HL-60 (cell line): Measurements from ENCODE around the gene AGBL2.
A peak's percentile ranks its signal among the peaks of the same experiment; 100 is the strongest.

Source experiments
- DNase-seq, 2 experiments: peaks; one replicate each; pipeline ENCODE4 v3.0.0-alpha.2; 2010 to 2020; ENCODE audit warnings: low read depth in 1 of 2, low spot score in 1 of 2
- H3K27ac ChIP-seq: fragments of 250-450 bp; sonication (Bioruptor Pico); replicated peaks from 2 replicates; pipeline ENCODE4 v1.5.1; 2020; ENCODE audit warnings: mild to moderate bottlenecking, moderate library complexity
- H3K27me3 ChIP-seq: fragments of 250-450 bp; sonication (Bioruptor Pico); 2 replicates; pipeline ENCODE4 v1.5.1; 2021; ENCODE audit warnings: mild to moderate bottlenecking, moderate library complexity; ENCODE audit not compliant: insufficient read depth, poor library complexity, severe bottlenecking
- H3K4me3 ChIP-seq: replicated peaks from 2 replicates; pipeline ENCODE4 v1.5.1; 2011; ENCODE audit warnings: mild to moderate bottlenecking, control low read depth, low read length; ENCODE audit not compliant: insufficient read depth
- GABPA ChIP-seq: IDR thresholded peaks from 2 replicates; pipeline ENCODE4 v1.6.1; 2012; ENCODE audit warnings: low read depth
- POLR2AphosphoS5 ChIP-seq: IDR thresholded peaks from 2 replicates; pipeline ENCODE4 v1.6.1; 2012; ENCODE audit warnings: low read depth
- SPI1 ChIP-seq: IDR thresholded peaks from 2 replicates; pipeline ENCODE4 v1.6.1; 2012; ENCODE audit warnings: low read depth, mild to moderate bottlenecking, borderline replicate concordance
- TF ChIP-seq, protein P1 (sequence below): IDR thresholded peaks from 2 replicates; pipeline ENCODE4 v1.6.1; 2012; ENCODE audit warnings: low read depth; ENCODE audit not compliant: insufficient replicate concordance
- TF ChIP-seq, protein P2 (sequence below): IDR thresholded peaks from one replicate; pipeline ENCODE4 v1.5.1; 2011; ENCODE audit warnings: low read length, control low read depth, inconsistent platforms; ENCODE audit not compliant: insufficient read depth

AGBL2 gene

DNA sequence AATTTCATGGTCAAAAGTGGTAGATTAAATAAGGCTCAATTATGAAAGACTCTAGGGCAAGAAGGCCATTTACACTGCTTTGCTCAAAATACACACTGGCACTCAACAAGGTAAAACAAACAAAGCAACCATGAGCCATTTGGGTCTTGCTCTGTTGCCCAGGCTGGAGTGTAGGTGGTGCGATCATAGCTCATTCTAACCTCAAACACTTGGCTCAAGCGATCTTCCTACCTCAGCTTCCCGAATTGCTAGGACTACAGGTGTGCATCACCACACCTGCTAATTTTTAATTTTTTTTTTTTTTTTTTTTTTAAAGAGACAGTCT is 10.9 kb upstream of the AGBL2 start:
- H3K27me3 ChIP-seq, result no peaks in the 10 kb centered on the region
- TF ChIP-seq, protein P1, sequence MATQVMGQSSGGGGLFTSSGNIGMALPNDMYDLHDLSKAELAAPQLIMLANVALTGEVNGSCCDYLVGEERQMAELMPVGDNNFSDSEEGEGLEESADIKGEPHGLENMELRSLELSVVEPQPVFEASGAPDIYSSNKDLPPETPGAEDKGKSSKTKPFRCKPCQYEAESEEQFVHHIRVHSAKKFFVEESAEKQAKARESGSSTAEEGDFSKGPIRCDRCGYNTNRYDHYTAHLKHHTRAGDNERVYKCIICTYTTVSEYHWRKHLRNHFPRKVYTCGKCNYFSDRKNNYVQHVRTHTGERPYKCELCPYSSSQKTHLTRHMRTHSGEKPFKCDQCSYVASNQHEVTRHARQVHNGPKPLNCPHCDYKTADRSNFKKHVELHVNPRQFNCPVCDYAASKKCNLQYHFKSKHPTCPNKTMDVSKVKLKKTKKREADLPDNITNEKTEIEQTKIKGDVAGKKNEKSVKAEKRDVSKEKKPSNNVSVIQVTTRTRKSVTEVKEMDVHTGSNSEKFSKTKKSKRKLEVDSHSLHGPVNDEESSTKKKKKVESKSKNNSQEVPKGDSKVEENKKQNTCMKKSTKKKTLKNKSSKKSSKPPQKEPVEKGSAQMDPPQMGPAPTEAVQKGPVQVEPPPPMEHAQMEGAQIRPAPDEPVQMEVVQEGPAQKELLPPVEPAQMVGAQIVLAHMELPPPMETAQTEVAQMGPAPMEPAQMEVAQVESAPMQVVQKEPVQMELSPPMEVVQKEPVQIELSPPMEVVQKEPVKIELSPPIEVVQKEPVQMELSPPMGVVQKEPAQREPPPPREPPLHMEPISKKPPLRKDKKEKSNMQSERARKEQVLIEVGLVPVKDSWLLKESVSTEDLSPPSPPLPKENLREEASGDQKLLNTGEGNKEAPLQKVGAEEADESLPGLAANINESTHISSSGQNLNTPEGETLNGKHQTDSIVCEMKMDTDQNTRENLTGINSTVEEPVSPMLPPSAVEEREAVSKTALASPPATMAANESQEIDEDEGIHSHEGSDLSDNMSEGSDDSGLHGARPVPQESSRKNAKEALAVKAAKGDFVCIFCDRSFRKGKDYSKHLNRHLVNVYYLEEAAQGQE, result no peak
- TF ChIP-seq GABPA, result no peak
- TF ChIP-seq, protein P2, sequence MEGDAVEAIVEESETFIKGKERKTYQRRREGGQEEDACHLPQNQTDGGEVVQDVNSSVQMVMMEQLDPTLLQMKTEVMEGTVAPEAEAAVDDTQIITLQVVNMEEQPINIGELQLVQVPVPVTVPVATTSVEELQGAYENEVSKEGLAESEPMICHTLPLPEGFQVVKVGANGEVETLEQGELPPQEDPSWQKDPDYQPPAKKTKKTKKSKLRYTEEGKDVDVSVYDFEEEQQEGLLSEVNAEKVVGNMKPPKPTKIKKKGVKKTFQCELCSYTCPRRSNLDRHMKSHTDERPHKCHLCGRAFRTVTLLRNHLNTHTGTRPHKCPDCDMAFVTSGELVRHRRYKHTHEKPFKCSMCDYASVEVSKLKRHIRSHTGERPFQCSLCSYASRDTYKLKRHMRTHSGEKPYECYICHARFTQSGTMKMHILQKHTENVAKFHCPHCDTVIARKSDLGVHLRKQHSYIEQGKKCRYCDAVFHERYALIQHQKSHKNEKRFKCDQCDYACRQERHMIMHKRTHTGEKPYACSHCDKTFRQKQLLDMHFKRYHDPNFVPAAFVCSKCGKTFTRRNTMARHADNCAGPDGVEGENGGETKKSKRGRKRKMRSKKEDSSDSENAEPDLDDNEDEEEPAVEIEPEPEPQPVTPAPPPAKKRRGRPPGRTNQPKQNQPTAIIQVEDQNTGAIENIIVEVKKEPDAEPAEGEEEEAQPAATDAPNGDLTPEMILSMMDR, result no peak
- no peak for TF ChIP-seq POLR2AphosphoS5
- TF ChIP-seq SPI1, result no peak
- H3K4me3 ChIP-seq, result no peak overlapping the region
- DNase-seq, result no peak
- H3K27ac ChIP-seq, result no peak overlapping the region

DNA sequence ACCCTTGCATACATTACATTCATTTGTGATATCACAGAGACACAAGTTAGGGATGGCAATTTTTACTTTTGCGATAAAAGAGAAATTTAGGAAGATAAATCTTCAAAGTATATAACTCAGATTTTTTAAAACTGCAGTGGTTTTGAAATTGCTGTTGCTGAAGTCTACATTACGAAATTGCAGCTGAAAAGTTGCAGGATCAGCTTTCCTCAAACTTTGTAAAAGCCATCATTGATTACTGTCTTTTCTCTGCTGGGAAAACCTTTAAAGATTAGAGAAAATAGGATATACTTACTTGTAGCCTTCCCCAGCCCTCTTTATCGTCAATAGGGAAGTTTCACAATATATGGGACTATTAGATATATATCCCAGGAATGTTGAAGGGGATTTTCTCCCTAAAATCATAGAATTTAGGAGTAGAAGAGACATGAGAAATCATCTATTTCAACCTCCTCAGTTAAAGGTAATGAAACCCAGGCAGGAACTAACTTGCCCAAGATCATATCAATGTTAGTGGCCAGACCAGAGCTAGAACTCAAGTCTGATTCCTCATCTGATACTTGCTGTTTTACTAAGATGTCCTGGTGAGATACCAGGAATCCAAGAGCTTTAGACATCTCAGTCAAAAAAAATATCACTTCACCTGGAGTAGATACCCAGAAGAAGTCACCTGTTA is 10.4 kb upstream of the AGBL2 start:
- no peaks in the 10 kb centered on the region for H3K27me3 ChIP-seq
- H3K4me3 ChIP-seq, result no peak overlapping the region
- TF ChIP-seq, protein P1, result no peak
- TF ChIP-seq GABPA (no peak), POLR2AphosphoS5 (no peak), SPI1 (no peak)
- TF ChIP-seq, protein P2, result no peak
- DNase-seq, result no peak
- H3K27ac ChIP-seq, result no peak overlapping the region

GRCh38 chr11:47724041-47724729 is 9.0 kb upstream of the AGBL2 start:
- TF ChIP-seq, protein P1, result no peak
- TF ChIP-seq SPI1 (no peak), POLR2AphosphoS5 (no peak), GABPA (no peak)
- TF ChIP-seq, protein P2, result no peak
- Histone ChIP-seq H3K4me3 (no peak overlapping the region), H3K27me3 (no peaks in the 10 kb centered on the region), H3K27ac (0 out of 2 replicates have a peak overlapping the region, but pooled peaks have one; percentile 2)
- DNase-seq, result peak; percentile 66 to 69
